WTC11 (cell line): ENCODE results near the gene SNRPD2. TPM values are rescaled to one million over a fixed set of nuclear protein-coding genes. Genes with fewer than 3 reads are reported as not detected.
A peak's percentile ranks its signal among the peaks of the same experiment; 100 is the strongest.

Source experiments
- ATAC-seq: fragments of 200-7000 bp; cut with Tn5 transposase; 2 replicates; pipeline ENCODE4 v1.10.0; 2021; ENCODE audit warnings: mild to moderate bottlenecking, moderate library complexity
- CTCF ChIA-PET: fragments of 300-600 bp; sonication (Branson Sonifier 250); formaldehyde crosslinking; loops from one replicate; lab custom pipeline; 2021; ENCODE audit warnings: antibody characterized with exemption; lab: Charles Lee
- POLR2A ChIA-PET: fragments of 350-600 bp; sonication (Branson Sonifier 250); formaldehyde crosslinking; loops from one replicate; lab custom pipeline; 2021; ENCODE audit warnings: antibody characterized with exemption; lab: Charles Lee
- DNase-seq: peaks from one replicate; pipeline ENCODE4 v3.0.0; 2021; ENCODE audit warnings: low spot score
- H3K27ac Mint-ChIP-seq: 2 replicates; pipeline ENCODE4 v1.8.0; 2021; ENCODE audit warnings: mixed read lengths
- H3K27me3 Mint-ChIP-seq: 2 replicates; pipeline ENCODE4 v1.8.0; 2021; ENCODE audit warnings: low read depth, mild to moderate bottlenecking, moderate library complexity, mixed read lengths
- H3K36me3 Mint-ChIP-seq: 2 replicates; pipeline ENCODE4 v1.8.0; 2021; ENCODE audit warnings: mixed read lengths
- H3K4me1 Mint-ChIP-seq: 2 replicates; pipeline ENCODE4 v1.8.0; 2022; ENCODE audit warnings: mixed read lengths
- H3K4me3 Mint-ChIP-seq: 2 replicates; pipeline ENCODE4 v1.8.0; 2021; ENCODE audit warnings: mild to moderate bottlenecking, moderate library complexity, mixed read lengths
- H3K9me3 Mint-ChIP-seq: 2 replicates; pipeline ENCODE4 v1.8.0; 2021; ENCODE audit warnings: mixed read lengths
- ARID4B ChIP-seq: sonication (generic); formaldehyde crosslinking; IDR thresholded peaks from 2 replicates; pipeline ENCODE4 v1.8.0; 2023; ENCODE audit warnings: missing genetic modification reagents, mild to moderate bottlenecking, borderline replicate concordance
- ATF6 ChIP-seq: sonication (generic); formaldehyde crosslinking; IDR thresholded peaks from 2 replicates; pipeline ENCODE4 v1.8.1; 2023; ENCODE audit warnings: mild to moderate bottlenecking, missing genetic modification reagents
- CTCF ChIP-seq: fragments of 200-600 bp; IDR thresholded peaks from 2 replicates; pipeline ENCODE4 v1.8.0; 2022; ENCODE audit warnings: antibody characterized with exemption
- E2F4 ChIP-seq: sonication (generic); formaldehyde crosslinking; IDR thresholded peaks from 2 replicates; pipeline ENCODE4 v1.8.1; 2022; ENCODE audit warnings: low read depth, mild to moderate bottlenecking, moderate library complexity, missing genetic modification reagents, borderline replicate concordance
- E2F5 ChIP-seq: sonication (generic); formaldehyde crosslinking; IDR thresholded peaks from 2 replicates; pipeline ENCODE4 v1.8.1; 2022; ENCODE audit warnings: mild to moderate bottlenecking, moderate library complexity, missing genetic modification reagents
- EMX1 ChIP-seq: fragments of 250-450 bp; sonication (Bioruptor Pico); IDR thresholded peaks from 2 replicates; pipeline ENCODE4 v1.8.0; 2021; ENCODE audit warnings: mild to moderate bottlenecking
- FOXJ3 ChIP-seq: sonication (generic); formaldehyde crosslinking; IDR thresholded peaks from 2 replicates; pipeline ENCODE4 v1.9.0; 2021; ENCODE audit warnings: missing genetic modification reagents, mild to moderate bottlenecking, borderline replicate concordance
- FOXK1 ChIP-seq: sonication (generic); formaldehyde crosslinking; IDR thresholded peaks from 2 replicates; pipeline ENCODE4 v1.8.0; 2022; ENCODE audit warnings: mild to moderate bottlenecking, moderate library complexity, missing genetic modification reagents
- FOXP1 ChIP-seq: sonication (generic); formaldehyde crosslinking; IDR thresholded peaks from 2 replicates; pipeline ENCODE4 v1.8.0; 2022; ENCODE audit warnings: missing genetic modification reagents, mild to moderate bottlenecking, moderate library complexity, borderline replicate concordance
- HMGA2 ChIP-seq: fragments of 250-450 bp; sonication (Bioruptor Pico); IDR thresholded peaks from 2 replicates; pipeline ENCODE4 v1.4.0; 2021; ENCODE audit warnings: mild to moderate bottlenecking, moderate library complexity
- JAZF1 ChIP-seq: fragments of 250-450 bp; sonication (Bioruptor Pico); IDR thresholded peaks from 2 replicates; pipeline ENCODE4 v1.9.0; 2021; ENCODE audit warnings: moderate library complexity, mild to moderate bottlenecking, inconsistent platforms
- MYBL2 ChIP-seq: sonication (generic); formaldehyde crosslinking; IDR thresholded peaks from 2 replicates; pipeline ENCODE4 v1.8.1; 2023; ENCODE audit warnings: mild to moderate bottlenecking, moderate library complexity, missing genetic modification reagents
- NFYB ChIP-seq: sonication (generic); formaldehyde crosslinking; conservative IDR thresholded peaks from 2 replicates; pipeline ENCODE4 v1.8.0; 2022; ENCODE audit warnings: low read depth, missing genetic modification reagents
- NR3C1 ChIP-seq: sonication (generic); formaldehyde crosslinking; conservative IDR thresholded peaks from 2 replicates; pipeline ENCODE4 v1.8.1; 2023; ENCODE audit warnings: low read depth, mild to moderate bottlenecking, missing genetic modification reagents
- SMAD4 ChIP-seq: sonication (generic); formaldehyde crosslinking; IDR thresholded peaks from 2 replicates; pipeline ENCODE4 v1.8.0; 2022; ENCODE audit warnings: mild to moderate bottlenecking, missing genetic modification reagents
- SOX15 ChIP-seq: fragments of 250-450 bp; sonication (Bioruptor Pico); IDR thresholded peaks from 2 replicates; pipeline ENCODE4 v1.9.0; 2021; ENCODE audit warnings: mild to moderate bottlenecking
- TP53 ChIP-seq: sonication (generic); formaldehyde crosslinking; IDR thresholded peaks from 2 replicates; pipeline ENCODE4 v1.8.1; 2023; ENCODE audit warnings: mild to moderate bottlenecking, missing genetic modification reagents
- ZBTB21 ChIP-seq: sonication (generic); formaldehyde crosslinking; IDR thresholded peaks from 2 replicates; pipeline ENCODE4 v1.8.1; 2023; ENCODE audit warnings: mild to moderate bottlenecking, missing genetic modification reagents, borderline replicate concordance
- ZNF121 ChIP-seq: sonication (generic); formaldehyde crosslinking; IDR thresholded peaks from 2 replicates; pipeline ENCODE4 v1.8.0; 2023; ENCODE audit warnings: missing genetic modification reagents
- ZNF423 ChIP-seq: fragments of 250-450 bp; sonication (Bioruptor Pico); IDR thresholded peaks from 2 replicates; pipeline ENCODE4 v2.1.2; 2022; ENCODE audit warnings: mild to moderate bottlenecking, moderate library complexity
- total RNA-seq: library from RNA; stranded (reverse); gene quantifications from 3 replicates; pipeline ENCODE4 v1.2.3, GENCODE V29; 2021
- TF ChIP-seq, protein P1 (sequence below): fragments of 250-450 bp; sonication (Bioruptor Pico); IDR thresholded peaks from 2 replicates; pipeline ENCODE4 v1.9.0; 2021; ENCODE audit warnings: mild to moderate bottlenecking

The SNRPD2 gene
- total RNA-seq, 1 experiment from 2014 or later, result 739 TPM

- TF ChIP-seq ZNF423, result no peak
- 0 out of 2 replicates have a peak, but pooled peaks have one; percentile 56 for TF ChIP-seq FOXK1
- TF ChIP-seq E2F5, result no peak
- TF ChIP-seq ZBTB21 (CRISPR knock-in tag), result no peak
- no peak for TF ChIP-seq ARID4B (CRISPR knock-in tag)
- TF ChIP-seq TP53, result no peak
- no peak for TF ChIP-seq HMGA2 (CRISPR knock-in tag)
- peak; percentile 94 for TF ChIP-seq NFYB (CRISPR knock-in tag)
- 0 out of 2 replicates have a peak, but pooled peaks have one; percentile 22 for TF ChIP-seq FOXP1 (CRISPR knock-in tag)
- TF ChIP-seq, all 79 proteins: peak for 6
Measured at GRCh38 chr19:45645631-45646344, 46.0 kb downstream of the SNRPD2 start (continued).

- Mint-ChIP-seq H3K4me3 (peak overlapping the region; percentile 86), H3K27me3 (peaks cover 24% of the 10 kb centered on the region), H3K9me3 (no peaks in the 10 kb centered on the region), H3K36me3 (no peaks in the 10 kb centered on the region), H3K27ac (no peak overlapping the region), H3K4me1 (peaks cover 33% of the 10 kb centered on the region)
- DNase-seq (no peak), ATAC-seq (no peak)
- TF ChIP-seq JAZF1 (CRISPR knock-in tag), result no peak
- no peak for TF ChIP-seq NFYB (CRISPR knock-in tag)
- no peak for TF ChIP-seq FOXJ3 (CRISPR knock-in tag)
- no peak for TF ChIP-seq NR3C1 (CRISPR knock-in tag)
- no peak for TF ChIP-seq MYBL2 (CRISPR knock-in tag)
- TF ChIP-seq CTCF, result no peak
- TF ChIP-seq FOXK1, result no peak
- TF ChIP-seq ATF6, result no peak
- TF ChIP-seq SMAD4 (CRISPR knock-in tag), result no peak
- no peak for TF ChIP-seq E2F4 (CRISPR knock-in tag)
- no peak for TF ChIP-seq SOX15 (CRISPR knock-in tag)
- TF ChIP-seq EMX1, result no peak
- no peak for TF ChIP-seq ZNF121 (CRISPR knock-in tag)
- TF ChIP-seq, protein P1, sequence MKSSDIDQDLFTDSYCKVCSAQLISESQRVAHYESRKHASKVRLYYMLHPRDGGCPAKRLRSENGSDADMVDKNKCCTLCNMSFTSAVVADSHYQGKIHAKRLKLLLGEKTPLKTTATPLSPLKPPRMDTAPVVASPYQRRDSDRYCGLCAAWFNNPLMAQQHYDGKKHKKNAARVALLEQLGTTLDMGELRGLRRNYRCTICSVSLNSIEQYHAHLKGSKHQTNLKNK (CRISPR knock-in tag), result no peak
- CTCF ChIA-PET, result interaction anchor here (0.6 to 1.7 kb wide), 21 partner anchors 9 to 241 kb away, joined by 3 to 17 read pairs (median 7); partner anchors contain the start of genes GIPR, PPP1R13L, QPCTL and SIX5
- POLR2A ChIA-PET, result interaction anchor here (1.0 to 1.4 kb wide), 2 partner anchors 32 to 124 kb away, joined by 4 to 7 read pairs; partner anchors contain the start of gene SIX5
Measured at GRCh38 chr19:45645068-45645630, 46.6 kb downstream of the SNRPD2 start.
